B cell (primary cell): ENCODE data around the gene CCDC54. TPM values are rescaled to one million over a fixed set of nuclear protein-coding genes. Genes with fewer than 3 reads are reported as not detected.

Experiments
- ATAC-seq: fragments of 200-7000 bp; cut with Tn5 transposase; one replicate; pipeline ENCODE4 v1.10.0; 2021; ENCODE audit warnings: low read depth, mild to moderate bottlenecking, moderate number of reproducible peaks, moderate library complexity
- CTCF ChIA-PET: fragments of 350-600 bp; sonication (Branson Sonifier 250); formaldehyde crosslinking; loops from one replicate; lab custom pipeline; 2021; ENCODE audit warnings: antibody characterized with exemption, inconsistent platforms; lab: Charles Lee
- POLR2A ChIA-PET: fragments of 350-600 bp; sonication (Branson Sonifier 250); formaldehyde crosslinking; loops from one replicate; lab custom pipeline; 2021; ENCODE audit warnings: antibody characterized with exemption; lab: Charles Lee
- DNase-seq: peaks from one replicate; pipeline ENCODE4 v3.0.0; 2013
- H2AFZ ChIP-seq: 2 replicates; pipeline ENCODE4 v1.6.1; 2012; ENCODE audit warnings: mild to moderate bottlenecking, low read depth, low read length; ENCODE audit not compliant: insufficient read depth, poor library complexity, severe bottlenecking
- H3K27ac ChIP-seq, 2 donors: 1 replicate in 1 of 2; 2 replicates in 1 of 2; pipeline ENCODE4 v1.5.1; 2012 to 2013; ENCODE audit warnings: low read length in 2 of 2, mild to moderate bottlenecking in 2 of 2, moderate library complexity in 1 of 2
- H3K27me3 ChIP-seq, 4 experiments: fragments of 200-600 bp in 1 of 4; sonication (generic) in 1 of 4; replicated peaks in 1 of 4; 1 replicate in 2 of 4; 2 replicates in 2 of 4; pipeline versions ENCODE4 v1.6.1 to v1.7.0; 2013 to 2016; ENCODE audit warnings: low read length in 3 of 4, mild to moderate bottlenecking in 2 of 4, mixed read lengths in 1 of 4, moderate library complexity in 1 of 4; ENCODE audit not compliant: insufficient read depth in 4 of 4, control insufficient read depth in 3 of 4; ENCODE audit errors: control extremely low read depth in 1 of 4
- H3K36me3 ChIP-seq, 2 experiments: replicated peaks in 1 of 2; 1 replicate in 1 of 2; 2 replicates in 1 of 2; pipeline versions ENCODE4 v1.6.1 to v1.7.1; 2013; ENCODE audit warnings: low read length in 1 of 2; ENCODE audit not compliant: insufficient read depth in 2 of 2, control insufficient read depth in 1 of 2; ENCODE audit errors: control extremely low read depth in 1 of 2, extremely low read depth in 1 of 2
- H3K4me1 ChIP-seq, 2 donors: fragments of 200-600 bp in 1 of 2; sonication (generic) in 1 of 2; 1 replicate in 1 of 2; 2 replicates in 1 of 2; pipeline versions ENCODE4 v1.5.1 to v1.6.1; 2013 to 2017; ENCODE audit warnings: low read length in 2 of 2; ENCODE audit not compliant: control insufficient read depth in 2 of 2, insufficient read depth in 2 of 2
- H3K4me2 ChIP-seq: replicated peaks from 2 replicates; pipeline ENCODE3; 2012; ENCODE audit warnings: mild to moderate bottlenecking, low read depth, low read length; ENCODE audit not compliant: poor library complexity, severe bottlenecking
- H3K4me3 ChIP-seq, 5 experiments: fragments of 200-600 bp in 1 of 5; sonication (generic) in 1 of 5; 1 replicate in 3 of 5; 2 replicates in 2 of 5; pipeline versions ENCODE4 v1.5.1 to v1.7.0; 2011 to 2016; ENCODE audit warnings: low read length in 4 of 5, mild to moderate bottlenecking in 4 of 5, low read depth in 2 of 5, control low read depth in 1 of 5, moderate library complexity in 1 of 5; ENCODE audit not compliant: insufficient read depth in 1 of 5; ENCODE audit errors: control extremely low read depth in 1 of 5, extremely low read depth in 1 of 5
- H3K79me2 ChIP-seq: fragments of 200-600 bp; sonication (generic); one replicate; pipeline ENCODE4 v1.6.0; 2016; ENCODE audit warnings: low read length; ENCODE audit not compliant: control insufficient read depth, insufficient read depth
- H3K9ac ChIP-seq: fragments of 200-600 bp; sonication (generic); 2 replicates; pipeline ENCODE4 v1.6.1; 2017; ENCODE audit warnings: mild to moderate bottlenecking, low read length, moderate library complexity
- H3K9me3 ChIP-seq, 3 donors: one replicate each; pipeline versions ENCODE4 v1.6.1 to v1.7.1; 2013; ENCODE audit warnings: low read length in 2 of 3; ENCODE audit not compliant: control insufficient read depth in 2 of 3, insufficient read depth in 1 of 3; ENCODE audit errors: control extremely low read depth in 1 of 3
- H4K20me1 ChIP-seq: 2 replicates; pipeline ENCODE4 v1.6.0; 2012; ENCODE audit warnings: mild to moderate bottlenecking, low read length; ENCODE audit not compliant: insufficient read depth, control insufficient read depth, poor library complexity, severe bottlenecking
- H3K27ac Mint-ChIP-seq: one replicate; pipeline ENCODE4 v1.8.0; 2021; ENCODE audit warnings: mixed read lengths
- H3K27me3 Mint-ChIP-seq: one replicate; pipeline ENCODE4 v1.8.0; 2021; ENCODE audit warnings: mixed read lengths
- H3K4me1 Mint-ChIP-seq: one replicate; pipeline ENCODE4 v1.8.0; 2021; ENCODE audit warnings: mixed read lengths
- H3K4me3 Mint-ChIP-seq: one replicate; pipeline ENCODE4 v1.8.0; 2021; ENCODE audit warnings: mixed read lengths
- H3K9me3 Mint-ChIP-seq: one replicate; pipeline ENCODE4 v1.8.0; 2022; ENCODE audit warnings: mixed read lengths; ENCODE audit not compliant: insufficient read depth
- CTCF ChIP-seq: fragments of 200-600 bp; IDR thresholded peaks from one replicate; pipeline ENCODE4 v1.8.0; 2022; ENCODE audit warnings: antibody characterized with exemption, mild to moderate bottlenecking
- EZH2 ChIP-seq: IDR thresholded peaks from 2 replicates; pipeline ENCODE4 v1.6.1; 2012; ENCODE audit warnings: borderline replicate concordance, low read depth, mild to moderate bottlenecking, moderate library complexity, low read length; ENCODE audit not compliant: insufficient read depth, poor library complexity, severe bottlenecking
- WGBS: methylation state at CpG from one replicate; pipeline ENCODE4 v1.1.5; 2013; ENCODE audit warnings: missing lambda C conversion rate; ENCODE audit not compliant: insufficient coverage; 5-methylcytosine and 5-hydroxymethylcytosine counted together
- intact Hi-C: fragments of 100-400 bp; cut with micrococcal nuclease; formaldehyde crosslinking; loops from one replicate; pipeline ENCODE4 v1.10.0; 2022
- polyA plus RNA-seq: library from polyadenylated mRNA; depleted of rRNA; stranded (reverse); fragments of >200 nt; gene quantifications from 2 replicates; pipeline ENCODE4 v1.2.3, GENCODE V29; 2012
- total RNA-seq, 2 donors: library from RNA; stranded (reverse); fragments of 120-200 nt in 1 of 2; gene quantifications; 1 replicate in 1 of 2; 2 replicates in 1 of 2; pipeline versions ENCODE4 v1.2.3 to v1.2.4, GENCODE V29; 2013 to 2022

CCDC54 gene
- total and polyA plus RNA-seq, 2 donors (not counting 1 experiment from before 2014, with no cell fraction given): not detected

- no peaks in the 10 kb centered on the region for H3K4me1 ChIP-seq
- H3K4me3 ChIP-seq: no peak overlapping the region
- ChIA-PET CTCF (interaction anchor here (2.8 kb wide), 1 partner anchor 37 kb away, joined by 9 read pairs; no protein-coding TSS in a partner anchor), POLR2A (no interaction called here)
- H3K36me3 ChIP-seq: no peaks in the 10 kb centered on the region
- H2AFZ ChIP-seq: no peak overlapping the region
- no peaks in the 10 kb centered on the region for H3K9me3 Mint-ChIP-seq
- H3K27ac Mint-ChIP-seq: no peak overlapping the region
- ATAC-seq (no peak), DNase-seq (no peak)
- no peaks in the 10 kb centered on the region for H3K4me1 Mint-ChIP-seq
- no peaks in the 10 kb centered on the region for H3K9me3 ChIP-seq
- H4K20me1 ChIP-seq: no peaks in the 10 kb centered on the region
- peaks cover 7% of the 10 kb centered on the region for H3K27me3 Mint-ChIP-seq
- H3K4me2 ChIP-seq: no peak overlapping the region
- no peaks in the 10 kb centered on the region for H3K27me3 ChIP-seq
- no peak overlapping the region for H3K4me3 Mint-ChIP-seq
- intact Hi-C loops: no loop called here
- H3K27ac ChIP-seq: no peak overlapping the region
- no peak overlapping the region for H3K9ac ChIP-seq
- TF ChIP-seq CTCF (no peak), EZH2 (no peak)
- WGBS: 90% methylated on average over 2 of the region's 2 CpGs
- no peaks in the 10 kb centered on the region for H3K79me2 ChIP-seq
Observed at GRCh38 chr3:107384428-107384827, 7.2 kb downstream of the CCDC54 start.

GRCh38 chr3:107384907-107385306 is 7.7 kb downstream of the CCDC54 start:
- Histone ChIP-seq H3K9me3 (no peaks in the 10 kb centered on the region), H4K20me1 (no peaks in the 10 kb centered on the region), H3K36me3 (no peaks in the 10 kb centered on the region), H3K4me2 (no peak overlapping the region), H3K9ac (no peak overlapping the region), H3K27ac (no peak overlapping the region), H3K4me1 (no peaks in the 10 kb centered on the region), H3K79me2 (no peaks in the 10 kb centered on the region), H3K27me3 (no peaks in the 10 kb centered on the region), H2AFZ (no peak overlapping the region), H3K4me3 (no peak overlapping the region)
- intact Hi-C loops: no loop called here
- ChIA-PET POLR2A (no interaction called here), CTCF (interaction anchor here (2.8 kb wide), 1 partner anchor 36 kb away, joined by 9 read pairs; no protein-coding TSS in a partner anchor)
- WGBS: 88% methylated on average over 1 of the region's 2 CpGs
- Mint-ChIP-seq H3K4me3 (no peak overlapping the region), H3K27me3 (peaks cover 7% of the 10 kb centered on the region), H3K27ac (no peak overlapping the region), H3K9me3 (no peaks in the 10 kb centered on the region), H3K4me1 (no peaks in the 10 kb centered on the region)
- TF ChIP-seq CTCF (no peak), EZH2 (no peak)
- ATAC-seq (no peak), DNase-seq (no peak)
